Stimulated activated CD4-positive, alpha-beta T cell treated with anti-CD3 and anti-CD28 coated beads, Interleukin-15, amount 100 ng/mL, for 48 hours (primary cell): ENCODE data around the gene CAMK1D.

Experiments
- DNase-seq, 2 donors: peaks; one replicate each; pipeline ENCODE4 v3.0.0-alpha.2; 2020; ENCODE audit warnings: low read depth in 2 of 2

CAMK1D gene

DNA sequence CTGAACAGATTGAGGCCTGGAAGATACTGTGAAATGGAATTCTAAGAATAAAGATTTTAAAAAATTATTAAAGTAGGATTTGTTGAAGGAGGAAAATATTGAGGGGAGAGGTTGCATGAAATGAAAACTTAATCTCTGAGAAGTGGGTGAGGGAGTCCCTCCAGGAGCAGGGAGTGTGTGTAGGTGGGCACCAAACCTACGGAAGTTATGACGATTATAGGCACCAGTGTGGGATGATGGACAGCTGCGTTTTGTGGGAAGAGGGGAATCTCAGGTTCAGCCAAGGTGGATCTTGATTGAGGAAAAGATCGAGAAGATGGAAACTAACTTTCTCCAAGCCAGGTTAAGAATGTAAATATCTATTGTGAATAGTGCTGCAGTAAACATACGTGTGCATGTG, 405.7 kb downstream of the CAMK1D start:
- DNase-seq = no peak

DNA sequence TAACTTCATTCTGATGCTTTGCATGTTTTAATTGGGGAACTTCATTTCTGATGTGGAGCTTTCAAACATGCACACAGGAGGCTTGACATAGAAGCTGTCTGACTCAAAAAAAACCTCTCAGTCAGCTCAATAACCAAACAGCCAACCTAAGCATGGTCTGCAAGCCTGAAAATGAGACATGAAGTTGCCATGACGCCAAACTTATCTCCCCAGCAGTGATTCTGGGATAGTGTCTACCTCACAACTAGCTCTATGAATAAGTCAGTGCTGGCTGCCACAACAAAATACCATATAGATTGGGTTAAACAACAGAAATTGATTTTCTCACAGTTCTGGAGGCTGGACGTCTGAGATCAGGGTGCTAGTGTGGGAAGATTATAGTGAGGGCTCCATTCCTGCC, 408.0 kb downstream of the CAMK1D start:
- no peak for DNase-seq

GRCh38 chr10:12758271-12758670, 408.9 kb downstream of the CAMK1D start:
- no peak for DNase-seq

DNA sequence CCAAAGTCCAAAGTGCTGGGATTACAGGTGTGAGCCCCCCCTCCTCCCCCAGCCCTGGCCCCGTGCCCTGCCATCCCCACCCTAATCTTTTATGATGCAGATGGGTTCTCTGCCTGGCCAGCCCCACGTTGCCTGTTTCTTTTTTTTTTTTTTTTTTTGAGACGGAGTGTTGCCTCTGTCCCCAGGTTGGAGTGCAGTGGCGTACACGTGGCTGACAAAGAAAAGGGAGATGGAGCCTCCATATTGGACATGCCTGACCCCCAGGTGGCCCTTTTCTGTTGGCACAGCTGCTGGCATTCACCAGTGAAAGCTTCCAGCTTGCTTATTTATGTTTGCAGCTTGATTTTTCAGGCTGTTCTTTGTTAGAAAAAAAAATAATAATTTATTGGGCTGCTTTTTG, 416.9 kb downstream of the CAMK1D start:
- no peak for DNase-seq

DNA sequence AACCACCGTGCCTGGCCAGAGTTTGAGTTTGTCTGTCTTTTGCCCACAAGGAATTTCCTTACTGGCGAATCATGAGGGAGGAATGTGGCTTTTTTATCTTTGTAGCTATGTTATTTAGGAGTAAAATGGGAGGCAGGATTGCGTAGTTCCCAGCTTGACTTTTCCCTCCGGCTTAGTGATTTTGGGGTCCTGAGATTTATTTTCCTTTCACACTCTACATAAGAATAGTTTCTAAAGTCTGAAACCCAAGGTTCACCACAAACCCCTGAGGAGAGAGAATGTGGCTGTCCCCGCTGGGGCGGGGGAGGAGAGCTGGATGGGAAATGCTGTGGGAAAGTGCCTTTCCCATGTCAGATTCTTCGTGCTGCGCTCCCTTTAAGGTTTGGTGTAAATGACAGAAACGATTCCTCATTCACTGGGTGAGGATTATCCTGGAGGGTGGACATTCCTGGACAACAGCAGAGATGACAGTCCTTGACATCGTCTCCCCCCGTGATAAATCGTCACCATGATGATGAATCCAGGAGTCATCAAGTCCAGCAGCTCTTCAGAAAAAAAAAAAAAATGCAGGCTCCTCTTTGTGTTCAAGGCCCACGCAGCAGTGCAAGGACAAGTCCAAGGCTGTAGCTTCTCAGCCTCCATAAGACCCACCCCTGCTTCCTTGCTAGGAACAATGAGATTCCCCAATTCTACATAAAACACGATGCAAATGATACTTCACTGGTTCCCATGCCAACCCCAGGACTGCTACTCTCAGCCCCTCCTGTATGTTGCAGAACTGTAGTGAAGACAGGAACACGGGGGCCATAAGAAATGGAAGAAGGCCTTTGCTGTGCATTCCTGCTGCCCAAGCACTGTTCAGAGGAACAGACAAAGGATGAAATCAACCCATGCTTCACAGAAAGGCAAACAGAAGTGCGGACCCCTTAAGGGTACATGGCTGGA, 419.1 kb downstream of the CAMK1D start:
- no peak for DNase-seq

DNA sequence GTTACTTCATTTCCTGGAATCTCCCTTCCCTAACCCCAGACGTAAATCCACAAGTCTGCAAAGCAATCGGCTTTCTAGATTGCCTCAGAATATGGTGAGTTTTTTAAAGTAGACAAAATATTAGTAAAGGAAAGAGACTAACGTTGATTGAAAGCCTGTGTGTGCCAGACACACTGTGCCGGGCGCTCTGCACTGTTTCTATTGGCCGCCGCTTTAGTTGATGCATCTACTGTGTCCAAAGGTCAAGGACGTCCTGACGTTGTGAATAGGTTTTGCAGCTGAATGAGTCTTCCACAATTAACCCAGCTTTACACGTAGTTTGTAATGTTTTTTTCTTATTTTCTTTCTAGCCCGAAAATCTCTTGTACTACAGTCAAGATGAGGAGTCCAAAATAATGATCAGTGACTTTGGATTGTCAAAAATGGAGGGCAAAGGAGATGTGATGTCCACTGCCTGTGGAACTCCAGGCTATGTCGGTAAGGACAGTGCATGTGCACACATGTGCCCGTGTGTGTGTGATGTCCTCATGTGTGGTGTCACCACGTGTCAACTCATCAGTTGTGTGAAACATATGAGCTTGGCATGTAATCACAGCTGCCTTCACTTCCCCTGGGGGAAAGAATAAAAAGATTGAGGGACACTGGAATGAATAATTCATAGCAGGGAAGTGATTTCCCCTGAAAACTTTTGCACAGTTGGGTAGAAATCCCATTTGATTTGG, 420.1 kb downstream of the CAMK1D start:
- DNase-seq = no peak

DNA sequence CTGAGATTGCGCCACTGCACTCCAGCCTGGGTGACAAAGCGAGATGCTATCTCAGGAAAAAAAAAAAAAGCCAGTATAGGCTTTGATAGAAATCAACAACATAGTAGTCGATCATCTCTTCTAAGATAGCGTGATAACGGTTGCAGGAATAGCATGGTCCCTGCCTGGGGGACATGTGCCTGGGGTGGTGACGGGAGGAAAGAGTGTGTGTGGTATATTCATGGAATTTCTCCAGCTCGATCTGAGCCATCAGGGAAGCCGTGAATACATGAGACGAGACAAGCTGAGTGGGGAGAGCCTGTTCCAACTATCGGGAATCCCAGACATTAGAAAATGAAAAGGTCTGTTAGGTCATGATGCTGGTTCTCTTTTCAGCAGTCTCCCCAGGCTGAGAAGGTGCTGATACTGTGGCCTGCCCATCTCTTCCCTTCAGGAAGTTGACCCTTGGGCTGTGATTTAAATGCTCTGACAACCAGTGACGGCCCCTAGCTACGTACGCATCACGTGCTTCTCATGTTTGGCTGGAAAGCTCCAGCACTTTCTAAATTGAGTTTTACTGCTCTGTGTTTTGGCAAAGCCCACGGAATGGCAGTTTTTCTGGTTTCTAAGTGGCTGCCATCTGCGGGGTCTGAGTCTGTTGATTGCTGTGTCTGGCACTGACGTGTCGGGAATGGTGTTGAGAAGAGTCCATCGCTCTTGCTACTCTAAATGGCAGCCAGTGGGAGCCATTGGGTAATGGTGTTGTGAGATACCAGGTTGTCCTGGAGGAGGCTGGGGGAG, 422.8 kb downstream of the CAMK1D start:
- DNase-seq = no peak

- no peak for DNase-seq
Measured at GRCh38 chr10:12772797-12773587, 423.6 kb downstream of the CAMK1D start.

DNA sequence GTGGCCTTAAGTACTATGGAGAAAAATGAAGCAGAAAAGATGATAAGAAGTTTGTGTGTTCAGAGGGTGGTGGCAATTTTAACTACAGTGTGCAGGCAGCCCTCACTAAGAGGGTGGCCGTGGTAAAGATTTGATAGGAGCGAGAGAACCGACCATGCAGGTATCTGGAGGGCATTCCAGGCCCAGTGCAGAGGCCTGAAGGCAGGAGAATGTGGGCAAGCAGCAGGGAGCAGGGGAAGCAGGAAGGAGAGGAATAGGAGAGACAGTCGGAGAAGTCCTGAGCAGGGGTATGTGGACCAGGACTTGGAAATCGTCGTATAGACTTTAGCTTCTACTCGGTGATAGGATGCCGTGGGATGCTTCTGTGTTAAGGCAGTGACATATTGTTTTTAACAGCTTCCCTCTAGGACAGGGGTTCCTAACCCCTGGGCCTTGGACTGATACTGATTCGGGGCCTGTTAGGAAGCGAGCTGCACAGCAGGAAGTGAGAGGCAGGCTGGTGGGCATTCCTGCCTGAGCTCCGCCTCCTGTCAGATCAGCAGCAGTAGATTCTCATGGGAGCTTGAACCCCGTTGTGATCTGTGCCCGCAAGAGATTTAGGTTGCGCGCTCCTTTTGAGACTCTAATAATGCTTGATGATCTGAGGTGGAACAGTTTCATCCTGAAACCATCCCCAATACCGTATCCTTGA, 425.0 kb downstream of the CAMK1D start:
- DNase-seq = no peak

- no peak for DNase-seq
Measured at GRCh38 chr10:12777840-12778585, 428.7 kb downstream of the CAMK1D start.

- peak in 1 of 2 donors; percentile 27 for DNase-seq
Measured at GRCh38 chr10:12780634-12781601, 431.6 kb downstream of the CAMK1D start.

DNA sequence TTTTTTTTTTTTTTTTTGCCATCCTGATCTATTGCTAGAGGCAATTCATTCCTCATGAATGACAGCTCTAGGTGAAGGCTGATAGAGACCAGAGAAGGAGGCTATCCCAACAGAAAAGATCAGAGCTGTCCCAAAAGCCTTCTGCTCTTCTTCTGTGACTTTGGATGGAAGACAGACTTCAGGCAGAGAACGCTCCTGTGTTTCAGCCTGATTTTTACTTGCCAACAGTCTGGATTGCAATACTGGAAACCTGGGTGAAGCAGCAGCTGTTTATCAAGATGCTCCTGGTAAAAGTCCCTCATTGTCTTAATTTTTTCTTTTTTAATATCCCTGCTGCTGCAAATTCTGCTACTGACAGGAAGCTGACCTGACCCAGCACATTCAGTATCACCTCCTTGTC, 432.6 kb downstream of the CAMK1D start:
- DNase-seq = no peak

- DNase-seq = peak in 1 of 2 donors; percentile 41
Measured at GRCh38 chr10:12782537-12782936, 433.2 kb downstream of the CAMK1D start.

- DNase-seq = no peak
Measured at GRCh38 chr10:12783293-12783692, 433.9 kb downstream of the CAMK1D start.

GRCh38 chr10:12784646-12785045, 435.3 kb downstream of the CAMK1D start:
- no peak for DNase-seq

- DNase-seq = no peak
Measured at GRCh38 chr10:12785415-12785831, 436.1 kb downstream of the CAMK1D start.

DNA sequence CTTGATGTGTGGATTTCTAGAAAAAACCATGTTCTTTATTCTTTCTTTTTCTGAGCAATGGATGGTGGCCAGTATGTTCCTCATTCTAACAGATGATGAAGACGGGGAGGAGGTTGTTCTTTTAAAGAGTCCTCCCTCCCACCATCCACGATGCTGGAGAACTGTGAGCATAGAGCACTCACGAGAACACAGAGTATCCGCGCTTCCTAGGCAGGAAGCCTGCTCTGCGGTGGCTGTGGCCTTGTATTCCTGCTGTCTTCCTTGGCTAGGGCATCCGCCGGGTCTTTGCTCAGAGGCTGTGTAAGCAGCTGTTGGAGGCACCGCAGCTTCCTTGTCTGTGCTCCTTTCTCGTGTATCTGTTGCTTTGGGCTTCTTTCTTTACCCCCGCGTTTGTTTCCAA, 437.9 kb downstream of the CAMK1D start:
- no peak for DNase-seq

DNA sequence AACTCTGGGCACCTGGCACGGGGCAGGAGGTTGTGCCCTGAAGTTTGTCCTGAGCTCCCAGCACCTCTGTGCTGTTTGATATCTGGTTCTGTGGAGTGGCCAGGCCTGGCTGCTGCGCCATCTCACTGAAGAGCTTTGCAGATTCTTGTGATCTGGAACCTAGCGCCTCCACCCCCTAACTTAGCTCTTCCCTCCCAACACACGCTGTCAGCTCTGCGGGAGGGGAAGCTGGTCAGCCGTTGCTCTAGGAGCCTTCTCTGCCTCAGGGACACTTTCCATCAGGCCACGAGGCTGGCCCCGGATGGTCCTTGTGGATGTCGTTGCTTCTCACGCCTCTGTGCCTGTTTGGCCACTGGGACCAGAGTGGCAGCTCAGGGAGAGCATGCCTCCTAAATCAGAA, 438.9 kb downstream of the CAMK1D start:
- DNase-seq = no peak

- no peak for DNase-seq
Measured at GRCh38 chr10:12790270-12790669, 440.9 kb downstream of the CAMK1D start.
